SH-SY5Y (cell line): ENCODE results near the gene DLG1.

Source experiments
- GATA2 ChIP-seq: IDR thresholded peaks from 2 replicates; pipeline ENCODE4 v1.6.1; 2011; ENCODE audit warnings: mild to moderate bottlenecking, low read depth, low read length
- GATA3 ChIP-seq: IDR thresholded peaks from 2 replicates; pipeline ENCODE4 v1.6.1; 2011; ENCODE audit warnings: low read depth, mild to moderate bottlenecking, low read length, moderate library complexity

- no peak for TF ChIP-seq GATA2
- TF ChIP-seq GATA3 = no peak
Observed at GRCh38 chr3:197168606-197169005, 129.8 kb downstream of the DLG1 start.
